Astrocyte (in vitro differentiated cells and primary cell): ENCODE measurements around the gene IFI16. TPM values are rescaled to one million over a fixed set of nuclear protein-coding genes. Genes with fewer than 3 reads are reported as not detected.

Experiments
- DNase-seq: peaks from one replicate; pipeline ENCODE4 v3.0.0-alpha.2; 2010; ENCODE audit warnings: low read depth
- FAIRE-seq: peaks from 2 replicates; lab custom pipeline; 2011; peaks lifted over from hg19 to GRCh38; lab: Jason Lieb, UNC
- H2AFZ ChIP-seq: 2 replicates; pipeline ENCODE4 v1.6.0; 2012; ENCODE audit warnings: low read depth, low read length, inconsistent platforms
- H3K27ac ChIP-seq: 2 replicates; pipeline ENCODE4 v1.5.1; 2011; ENCODE audit warnings: low read depth, low read length, inconsistent platforms
- H3K27me3 ChIP-seq: 2 replicates; pipeline ENCODE4 v1.6.0; 2011; ENCODE audit warnings: low read length, inconsistent platforms; ENCODE audit not compliant: insufficient read depth
- H3K36me3 ChIP-seq: 2 replicates; pipeline ENCODE4 v1.5.1; 2011; ENCODE audit warnings: low read length, inconsistent platforms; ENCODE audit not compliant: insufficient read depth
- H3K4me1 ChIP-seq: 2 replicates; pipeline ENCODE4 v1.5.1; 2011; ENCODE audit warnings: low read length, inconsistent platforms; ENCODE audit not compliant: insufficient read depth
- H3K4me2 ChIP-seq: 2 replicates; pipeline ENCODE4 v1.6.0; 2012; ENCODE audit warnings: low read length, inconsistent platforms
- H3K4me3 ChIP-seq: 2 replicates; pipeline ENCODE4 v1.5.1; 2011; ENCODE audit warnings: low read depth, mild to moderate bottlenecking, low read length, inconsistent platforms; ENCODE audit not compliant: insufficient read depth
- H3K79me2 ChIP-seq: 2 replicates; pipeline ENCODE4 v1.6.0; 2012; ENCODE audit warnings: mild to moderate bottlenecking, low read length, inconsistent platforms; ENCODE audit not compliant: insufficient read depth
- H3K9ac ChIP-seq: 2 replicates; pipeline ENCODE4 v1.6.0; 2012; ENCODE audit warnings: mild to moderate bottlenecking, low read length, inconsistent platforms
- H3K9me3 ChIP-seq: 2 replicates; pipeline ENCODE4 v1.5.1; 2012; ENCODE audit warnings: low read depth, mild to moderate bottlenecking, low read length, inconsistent platforms; ENCODE audit not compliant: insufficient read depth
- H4K20me1 ChIP-seq: 2 replicates; pipeline ENCODE4 v1.6.0; 2012; ENCODE audit warnings: low read length, inconsistent platforms; ENCODE audit not compliant: insufficient read depth
- H3K27ac Mint-ChIP-seq: one replicate; pipeline ENCODE4 v1.8.0; 2021; ENCODE audit warnings: mild to moderate bottlenecking, mixed read lengths; ENCODE audit not compliant: unreplicated experiment
- H3K27me3 Mint-ChIP-seq: one replicate; pipeline ENCODE4 v1.8.0; 2021; ENCODE audit warnings: low read depth, mixed read lengths; ENCODE audit not compliant: unreplicated experiment
- H3K36me3 Mint-ChIP-seq: one replicate; pipeline ENCODE4 v1.8.0; 2021; ENCODE audit warnings: low read depth, mixed read lengths; ENCODE audit not compliant: unreplicated experiment
- H3K4me1 Mint-ChIP-seq: one replicate; pipeline ENCODE4 v1.8.0; 2021; ENCODE audit warnings: low read depth, mixed read lengths; ENCODE audit not compliant: unreplicated experiment
- H3K4me3 Mint-ChIP-seq: one replicate; pipeline ENCODE4 v1.8.0; 2021; ENCODE audit warnings: mild to moderate bottlenecking, moderate library complexity, mixed read lengths; ENCODE audit not compliant: unreplicated experiment
- H3K9me3 Mint-ChIP-seq: one replicate; pipeline ENCODE4 v1.8.0; 2021; ENCODE audit warnings: mild to moderate bottlenecking, mixed read lengths; ENCODE audit not compliant: unreplicated experiment
- CTCF ChIP-seq: IDR thresholded peaks from 2 replicates; pipeline ENCODE4 v1.5.1; 2011; ENCODE audit warnings: low read depth, mild to moderate bottlenecking, inconsistent platforms, low read length, moderate library complexity; ENCODE audit not compliant: insufficient read depth
- EZH2 ChIP-seq: IDR thresholded peaks from 2 replicates; pipeline ENCODE4 v1.6.1; 2012; ENCODE audit warnings: mild to moderate bottlenecking, low read length, inconsistent platforms; ENCODE audit not compliant: insufficient read depth
- total RNA-seq: library from RNA; stranded (reverse); gene quantifications from 2 replicates; pipeline ENCODE4 v1.2.1, GENCODE V29; 2021

IFI16 gene
- total RNA-seq, 1 donor from 2014 or later: 109 TPM

DNA sequence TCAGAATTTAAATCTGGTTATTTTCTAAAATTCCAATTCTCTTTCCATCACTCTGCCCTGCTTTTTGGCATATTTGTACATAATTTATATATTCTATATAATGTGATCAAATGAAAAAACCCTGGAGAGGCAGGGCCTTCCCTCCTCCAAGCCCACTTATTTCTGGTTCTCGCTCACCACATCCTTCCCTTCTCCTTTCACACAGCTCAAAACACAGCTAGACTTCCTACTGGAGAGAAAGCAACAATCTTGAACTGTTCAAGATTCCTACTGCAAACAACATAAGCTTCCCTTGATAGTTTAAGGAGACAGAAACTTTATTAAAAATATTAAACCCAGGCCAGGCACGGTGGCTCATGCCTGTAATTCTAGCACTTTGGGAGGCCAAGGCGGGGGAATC, 74.4 kb downstream of the IFI16 start:
- Histone ChIP-seq H3K9ac (no peak overlapping the region), H3K9me3 (no peaks in the 10 kb centered on the region), H3K27ac (no peak overlapping the region), H3K27me3 (no peaks in the 10 kb centered on the region), H3K4me2 (no peak overlapping the region), H4K20me1 (no peaks in the 10 kb centered on the region), H3K4me1 (peaks cover 10% of the 10 kb centered on the region), H3K36me3 (no peaks in the 10 kb centered on the region), H3K4me3 (no peak overlapping the region), H3K79me2 (no peaks in the 10 kb centered on the region), H2AFZ (no peak overlapping the region)
- TF ChIP-seq EZH2: no peak
- no peak for TF ChIP-seq CTCF
- FAIRE-seq: no peak
- no peak overlapping the region for H3K4me3 Mint-ChIP-seq
- DNase-seq: no peak
- H3K36me3 Mint-ChIP-seq: no peaks in the 10 kb centered on the region
- no peaks in the 10 kb centered on the region for H3K27me3 Mint-ChIP-seq
- H3K27ac Mint-ChIP-seq: no peak overlapping the region
- H3K9me3 Mint-ChIP-seq: peaks cover 2% of the 10 kb centered on the region
- H3K4me1 Mint-ChIP-seq: peaks cover 13% of the 10 kb centered on the region

DNA sequence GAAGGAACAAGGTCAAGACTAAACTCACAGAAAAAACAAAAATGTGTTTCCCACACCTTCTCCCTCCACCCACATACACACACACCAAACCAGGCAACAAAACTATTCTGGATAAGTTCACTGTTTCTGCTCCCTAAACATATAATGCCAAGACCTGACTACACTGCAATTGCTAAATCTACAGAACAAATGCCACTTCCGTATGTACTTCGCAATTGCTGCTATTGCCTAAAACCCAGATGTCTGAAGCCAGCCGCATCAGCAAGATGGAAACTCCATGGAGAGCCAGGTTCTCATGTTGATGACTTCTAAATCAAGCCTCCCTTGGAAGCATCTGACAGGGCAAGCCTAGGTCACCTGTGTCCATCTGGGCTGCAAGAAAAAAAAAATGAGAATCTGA, 75.2 kb downstream of the IFI16 start:
- DNase-seq: no peak
- Histone ChIP-seq H2AFZ (no peak overlapping the region), H3K9ac (no peak overlapping the region), H3K79me2 (no peaks in the 10 kb centered on the region), H3K4me2 (no peak overlapping the region), H3K36me3 (no peaks in the 10 kb centered on the region), H3K9me3 (no peaks in the 10 kb centered on the region), H3K4me1 (peaks cover 10% of the 10 kb centered on the region), H4K20me1 (no peaks in the 10 kb centered on the region), H3K4me3 (no peak overlapping the region), H3K27me3 (no peaks in the 10 kb centered on the region), H3K27ac (no peak overlapping the region)
- no peak for TF ChIP-seq CTCF
- no peak for TF ChIP-seq EZH2
- peaks cover 9% of the 10 kb centered on the region for H3K4me1 Mint-ChIP-seq
- no peak overlapping the region for H3K27ac Mint-ChIP-seq
- no peaks in the 10 kb centered on the region for H3K27me3 Mint-ChIP-seq
- H3K36me3 Mint-ChIP-seq: no peaks in the 10 kb centered on the region
- no peak overlapping the region for H3K4me3 Mint-ChIP-seq
- peaks cover 2% of the 10 kb centered on the region for H3K9me3 Mint-ChIP-seq
- FAIRE-seq: no peak

GRCh38 chr1:159088050-159088449, 78.3 kb downstream of the IFI16 start:
- H3K9me3 Mint-ChIP-seq: peaks cover 2% of the 10 kb centered on the region
- no peak overlapping the region for H3K27ac ChIP-seq

More at GRCh38 chr1:159088050-159088449, 78.3 kb downstream of the IFI16 start:
- TF ChIP-seq CTCF (no peak), EZH2 (no peak)
- H3K4me3 ChIP-seq: no peak overlapping the region
- peak; percentile 82 for DNase-seq
- H3K36me3 Mint-ChIP-seq: no peaks in the 10 kb centered on the region
- peak overlapping the region; percentile 2 for H3K4me3 Mint-ChIP-seq
- H3K27me3 Mint-ChIP-seq: no peaks in the 10 kb centered on the region
- H3K79me2 ChIP-seq: no peaks in the 10 kb centered on the region
- H4K20me1 ChIP-seq: no peaks in the 10 kb centered on the region
- H3K4me1 Mint-ChIP-seq: peaks cover 31% of the 10 kb centered on the region
- no peaks in the 10 kb centered on the region for H3K36me3 ChIP-seq
- no peak overlapping the region for H2AFZ ChIP-seq
- H3K9me3 ChIP-seq: no peaks in the 10 kb centered on the region
- H3K9ac ChIP-seq: no peak overlapping the region
- H3K4me2 ChIP-seq: peak overlapping the region; percentile 35
- peak; percentile 97 for FAIRE-seq
- no peaks in the 10 kb centered on the region for H3K27me3 ChIP-seq
- H3K4me1 ChIP-seq: peaks cover 29% of the 10 kb centered on the region
- peak overlapping the region; percentile 23 for H3K27ac Mint-ChIP-seq
